Daoy (cell line): ENCODE results near the gene MGAT5B. TPM values are rescaled to one million over a fixed set of nuclear protein-coding genes. Genes with fewer than 3 reads are reported as not detected.

Source experiments
- DNase-seq: peaks from one replicate; pipeline ENCODE4 v3.0.0-alpha.2; 2015; ENCODE audit warnings: low read depth
- total RNA-seq: library from RNA; depleted of rRNA; stranded (reverse); fragments of >200 nt; shearing (Covaris generic); gene quantifications from 2 replicates; pipeline ENCODE4 v1.2.3, GENCODE V29; 2014

MGAT5B gene
- total RNA-seq, 1 experiment from 2014 or later, result 4.1 TPM

DNA sequence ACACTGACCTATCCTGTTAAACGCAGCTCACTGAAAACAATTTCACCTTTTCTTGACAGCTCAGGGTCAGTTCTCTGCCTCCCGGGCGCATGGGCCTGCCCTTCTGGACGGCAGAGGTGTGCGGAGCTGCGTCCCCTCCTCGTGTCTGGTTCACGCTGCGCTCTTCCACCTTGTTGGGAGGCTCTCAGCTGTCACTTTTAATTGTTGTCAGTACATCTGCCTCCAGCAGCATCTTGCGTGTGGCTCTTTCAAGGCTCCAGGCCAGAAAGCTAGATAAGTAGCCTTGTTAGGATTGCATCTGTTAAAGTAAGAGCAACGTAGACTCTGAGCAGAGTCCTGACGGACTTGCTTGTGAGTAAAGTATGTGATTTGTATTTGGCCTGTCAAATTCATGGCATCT lies 59.4 kb downstream of the MGAT5B start:
- DNase-seq, result no peak

DNA sequence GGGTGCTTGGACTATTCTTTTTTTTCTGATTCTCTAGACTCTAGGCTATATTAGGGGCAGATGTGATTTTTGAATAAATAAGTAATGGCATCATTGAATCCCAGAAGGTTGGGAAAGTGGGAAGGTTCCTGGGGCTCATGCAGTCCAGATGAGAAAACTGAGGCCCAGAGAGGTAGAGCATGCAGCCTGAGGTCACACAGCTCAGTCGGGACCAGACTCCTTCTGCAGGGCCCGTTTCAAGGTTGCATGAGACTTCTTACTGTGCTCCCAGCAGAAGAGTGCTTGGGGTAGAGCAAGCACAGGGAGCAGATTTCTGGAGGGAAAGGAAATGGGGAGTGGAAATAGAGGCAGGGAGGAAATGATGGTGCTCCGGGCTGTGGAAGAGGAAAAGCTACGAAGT lies 59.8 kb downstream of the MGAT5B start:
- no peak for DNase-seq

DNA sequence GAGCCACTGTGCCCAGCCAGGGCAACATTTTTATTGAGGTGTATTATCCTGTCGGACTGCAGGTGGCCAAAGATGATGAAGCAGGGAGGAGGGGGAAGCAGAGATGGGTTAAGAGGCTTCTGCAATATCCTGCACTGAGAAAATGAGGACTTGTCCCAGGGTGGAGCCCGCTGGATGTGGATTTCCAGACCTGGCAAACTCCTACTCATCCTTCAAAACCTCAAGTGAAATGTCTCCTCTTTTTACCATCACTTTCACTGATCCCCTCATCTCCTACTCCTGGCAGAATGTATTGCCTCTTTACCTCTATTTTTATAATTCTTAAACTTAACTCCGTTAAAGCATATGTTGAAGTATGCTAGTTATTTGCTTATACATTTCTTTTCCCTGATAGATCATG lies 60.9 kb downstream of the MGAT5B start:
- no peak for DNase-seq

DNA sequence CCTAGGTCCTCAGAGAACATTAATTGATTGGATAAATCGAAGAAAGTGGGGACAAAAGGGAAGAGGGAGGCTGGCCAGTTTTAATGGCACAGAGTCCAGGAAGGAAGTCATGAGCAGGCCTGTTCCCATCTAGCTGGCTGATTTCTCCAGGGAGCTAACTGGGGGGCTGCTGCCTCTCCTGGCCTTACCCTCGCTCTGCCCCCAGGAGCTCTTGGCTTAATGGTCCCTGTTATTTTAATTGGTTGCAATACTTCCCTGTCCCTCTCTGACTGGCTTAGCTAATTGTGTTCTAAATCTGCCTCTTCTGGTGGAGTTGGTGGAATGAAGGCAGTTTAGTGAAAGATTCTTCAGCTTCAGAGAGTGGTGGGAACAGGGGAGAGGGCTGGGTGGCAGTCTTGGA lies 61.4 kb downstream of the MGAT5B start:
- DNase-seq, result no peak

DNA sequence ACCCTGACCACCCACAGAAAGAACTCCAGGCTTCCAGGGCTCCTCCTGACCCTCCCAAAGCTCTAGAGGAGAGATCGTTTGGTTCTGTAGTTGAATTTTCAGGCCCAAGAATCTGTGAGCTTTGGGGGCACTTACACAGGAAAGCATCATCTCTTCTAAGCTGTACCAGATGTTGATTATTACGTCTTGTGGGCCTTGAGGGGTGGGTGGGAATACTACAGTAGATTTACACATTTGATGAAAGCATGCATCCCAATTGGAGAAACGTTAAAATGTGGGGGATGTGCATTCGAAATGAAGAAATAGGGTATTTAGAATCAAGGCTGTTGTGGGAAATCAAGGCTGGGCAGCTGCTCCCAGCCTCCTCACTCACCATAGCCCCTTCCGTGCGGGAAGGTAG lies 61.9 kb downstream of the MGAT5B start:
- DNase-seq, result no peak

DNA sequence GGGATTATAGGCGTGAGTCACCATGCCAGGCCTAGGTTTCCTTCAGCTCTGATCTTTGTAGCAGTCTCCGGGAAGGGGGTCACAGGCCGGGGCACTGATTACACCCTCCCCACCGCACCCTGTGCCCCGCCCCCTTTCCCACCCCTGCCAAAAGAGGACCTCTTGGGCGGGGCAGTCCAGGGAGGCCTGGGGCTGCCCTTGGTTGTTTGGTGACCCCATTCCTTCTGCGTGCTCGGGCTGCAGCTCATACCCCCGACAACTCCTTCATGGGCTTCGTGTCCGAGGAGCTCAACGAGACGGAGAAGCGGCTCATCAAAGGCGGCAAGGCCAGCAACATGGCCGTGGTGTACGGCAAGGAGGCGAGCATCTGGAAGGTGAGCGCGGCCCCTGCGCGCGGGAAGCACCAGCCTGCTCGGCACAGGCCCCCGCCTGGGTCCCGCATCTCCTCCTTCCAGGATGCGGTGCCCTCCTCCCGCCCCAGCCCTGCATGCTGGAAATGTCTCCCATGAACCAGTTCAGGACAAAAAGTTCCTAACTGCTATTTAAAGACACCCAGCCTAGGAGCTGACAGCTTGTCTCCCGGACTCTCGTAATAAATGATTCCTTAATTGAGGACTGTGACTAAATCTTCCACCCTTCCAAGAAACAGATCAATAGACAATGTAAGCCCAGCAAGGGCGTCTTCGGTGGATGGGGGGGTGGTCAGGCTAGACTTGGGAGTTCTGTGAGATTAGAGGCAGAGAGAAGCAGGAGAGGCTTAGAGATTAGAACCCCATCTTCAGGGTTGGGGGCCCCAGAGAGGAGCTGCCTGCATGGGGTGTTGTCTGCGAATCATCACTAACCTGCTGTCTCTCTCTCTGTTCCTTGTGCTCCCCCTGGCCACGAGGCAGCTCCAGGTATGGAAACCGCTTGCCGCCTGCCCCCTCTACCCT lies 64.5 kb downstream of the MGAT5B start:
- DNase-seq, result no peak

DNA sequence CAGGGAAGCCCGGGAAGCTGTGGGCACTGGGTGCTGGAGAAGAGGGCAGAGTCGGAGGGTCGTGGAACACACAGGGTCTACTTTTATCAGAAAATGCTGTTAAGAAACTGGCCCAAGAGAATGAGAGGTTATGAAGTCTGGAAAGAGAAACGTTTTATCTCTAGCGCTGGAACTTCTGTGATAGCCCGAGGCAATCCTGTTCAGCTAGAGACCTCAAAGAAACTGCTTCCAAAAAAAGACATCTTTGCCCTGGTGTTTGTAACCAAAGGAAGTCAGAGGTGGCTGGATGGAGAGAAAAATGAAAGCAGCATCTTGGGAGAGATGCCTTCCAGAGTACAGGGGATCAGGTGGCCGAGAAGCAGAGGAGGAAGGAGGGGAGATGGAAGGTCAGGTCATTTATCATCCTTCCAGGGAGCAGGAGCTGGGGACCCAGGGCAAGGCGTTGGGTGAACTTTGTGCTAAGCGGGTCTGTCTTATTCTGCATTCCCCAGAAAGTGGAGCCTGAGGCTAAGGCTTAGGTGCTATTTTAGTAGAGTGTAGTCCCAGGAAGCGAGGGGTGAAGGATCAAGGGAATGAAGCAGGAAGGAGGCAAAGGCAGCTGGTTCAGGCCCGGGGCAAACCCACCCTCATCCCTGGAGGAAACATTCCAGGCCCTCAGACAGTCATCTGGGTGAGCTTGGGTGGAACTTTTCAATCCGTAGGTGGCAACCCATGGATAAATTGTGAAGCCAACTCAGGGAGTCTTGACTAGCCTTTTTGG lies 66.5 kb downstream of the MGAT5B start:
- no peak for DNase-seq

DNA sequence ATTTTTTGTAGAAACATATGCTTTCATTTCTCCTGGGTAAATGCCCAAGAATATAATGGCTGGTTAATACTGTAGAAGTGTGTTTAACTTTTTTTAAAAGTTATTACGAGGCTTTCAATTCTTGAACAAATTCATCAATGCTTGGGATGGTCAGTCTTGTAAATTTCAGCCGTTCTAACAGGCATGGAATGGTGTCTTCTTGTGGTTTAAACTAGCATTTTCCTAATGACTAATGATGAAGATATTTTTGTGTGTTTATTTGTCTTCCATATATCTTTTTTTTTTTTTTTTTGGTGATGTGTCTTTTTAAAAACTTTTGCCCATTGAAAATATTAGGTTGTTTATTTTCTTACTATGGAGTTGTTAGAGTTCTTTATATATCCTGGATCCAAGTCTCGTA lies 67.1 kb downstream of the MGAT5B start:
- no peak for DNase-seq

DNA sequence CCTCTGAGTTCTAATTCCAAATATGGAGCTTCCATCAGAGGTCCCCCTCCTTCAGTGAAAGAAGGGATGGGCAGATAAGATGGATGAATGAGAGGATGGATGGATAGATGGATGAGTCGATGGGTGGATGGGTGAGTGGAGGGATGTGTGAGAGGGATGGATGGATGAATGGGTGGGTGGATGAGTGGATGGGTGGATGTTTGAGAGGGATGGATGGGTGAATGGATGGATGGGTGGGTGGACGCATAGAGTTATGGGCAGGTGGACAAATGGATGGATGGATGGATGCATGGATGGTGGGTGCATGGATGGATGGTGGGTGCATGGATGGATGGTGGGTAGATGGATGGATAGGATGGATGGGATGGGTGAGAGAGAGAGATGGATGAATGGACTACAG lies 69.0 kb downstream of the MGAT5B start:
- DNase-seq, result no peak

DNA sequence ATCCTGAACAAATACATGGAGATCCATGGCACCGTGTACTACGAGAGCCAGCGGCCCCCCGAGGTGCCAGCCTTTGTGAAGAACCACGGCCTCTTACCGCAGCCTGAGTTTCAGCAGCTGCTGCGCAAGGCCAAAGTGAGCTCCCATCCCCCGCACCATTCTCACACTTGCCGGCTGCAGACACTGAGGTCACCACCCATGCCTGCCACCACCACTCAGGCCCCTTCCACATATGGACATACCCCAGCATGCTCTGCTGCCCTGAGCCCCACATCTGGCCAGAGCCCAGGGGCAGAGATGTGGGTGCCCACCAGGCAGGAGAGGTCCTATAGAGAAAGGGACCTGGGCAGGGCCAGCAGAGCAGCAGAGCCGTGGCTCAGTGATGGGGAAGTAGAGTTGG lies 69.8 kb downstream of the MGAT5B start:
- no peak for DNase-seq

DNA sequence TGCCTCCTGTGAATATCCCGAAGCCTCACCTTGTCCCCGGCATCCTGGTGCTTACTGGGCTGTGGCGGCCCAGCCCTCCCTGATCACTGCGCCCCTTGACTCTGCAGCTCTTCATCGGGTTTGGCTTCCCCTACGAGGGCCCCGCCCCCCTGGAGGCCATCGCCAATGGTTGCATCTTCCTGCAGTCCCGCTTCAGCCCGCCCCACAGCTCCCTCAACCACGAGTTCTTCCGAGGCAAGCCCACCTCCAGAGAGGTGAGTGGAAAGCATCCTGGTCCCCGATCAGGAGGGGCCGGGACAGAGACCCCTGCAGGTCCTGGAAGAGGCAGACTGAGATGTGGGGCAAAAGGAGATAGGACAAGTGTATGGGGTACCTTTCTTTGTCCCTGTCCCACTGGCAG lies 72.1 kb downstream of the MGAT5B start:
- DNase-seq, result no peak

DNA sequence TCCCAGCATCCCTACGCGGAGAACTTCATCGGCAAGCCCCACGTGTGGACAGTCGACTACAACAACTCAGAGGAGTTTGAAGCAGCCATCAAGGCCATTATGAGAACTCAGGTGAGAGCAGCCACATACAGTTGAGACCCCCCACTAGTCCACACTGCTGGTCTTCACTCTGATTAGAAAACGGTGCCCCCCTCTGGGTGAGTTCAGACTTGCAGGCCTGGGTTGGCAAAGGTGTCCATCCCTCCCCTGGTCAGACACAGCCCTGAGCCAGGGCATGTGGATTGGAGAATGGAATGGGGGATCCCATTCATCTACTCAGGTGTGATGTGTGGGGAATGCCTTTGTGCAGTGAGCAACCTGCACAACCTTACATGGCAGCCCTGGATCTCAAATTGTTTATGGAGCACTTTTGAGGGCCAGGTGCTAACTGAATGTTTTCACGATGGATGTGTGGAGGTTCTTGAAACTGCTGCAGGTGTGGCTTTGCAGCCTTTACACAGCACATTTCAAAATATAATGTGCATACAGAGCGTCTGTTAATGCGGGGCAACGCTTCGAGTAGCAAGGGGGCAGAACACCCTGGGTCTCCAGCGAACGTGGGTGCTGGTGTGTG lies 72.6 kb downstream of the MGAT5B start:
- no peak for DNase-seq

DNA sequence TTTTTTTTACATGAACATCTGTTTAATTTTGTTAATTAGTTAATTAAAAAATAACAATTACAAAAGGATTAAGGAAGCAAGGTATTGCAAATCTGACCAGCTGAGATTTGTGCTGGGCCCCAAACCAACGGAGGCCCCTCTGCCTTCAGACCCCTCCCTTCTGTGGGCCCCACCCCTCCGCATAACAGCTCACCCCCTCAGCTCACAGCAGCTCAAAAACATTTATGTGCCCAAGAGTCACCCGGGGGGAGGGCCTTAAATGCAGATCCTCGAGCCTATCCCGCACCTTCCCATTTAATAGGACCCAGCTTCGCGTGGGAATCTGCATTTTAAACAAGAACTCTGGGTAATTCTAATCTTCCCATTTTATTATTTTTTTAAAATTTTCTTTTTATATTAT lies 75.0 kb downstream of the MGAT5B start:
- no peak for DNase-seq

DNA sequence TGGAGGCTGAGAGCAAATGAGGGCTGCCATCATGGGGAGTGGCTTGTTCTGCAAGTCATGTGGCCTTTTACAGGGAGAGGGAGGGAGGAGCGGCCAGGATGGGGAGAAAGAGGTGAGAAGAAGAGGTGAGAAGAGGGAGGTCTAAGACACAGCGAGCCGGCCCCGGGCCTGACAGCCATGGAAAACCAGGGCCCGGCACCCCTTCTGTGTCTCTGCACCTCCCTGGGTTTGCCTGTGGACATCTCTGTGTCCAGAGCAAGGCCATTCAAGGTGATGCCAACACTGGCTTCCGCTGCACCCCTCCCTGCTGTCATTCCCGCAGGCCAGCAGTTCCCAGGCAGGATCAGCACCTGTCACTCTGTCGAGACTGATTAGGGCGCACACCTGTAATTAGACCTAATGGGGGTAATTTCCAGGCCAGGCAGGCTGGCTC lies 75.6 kb downstream of the MGAT5B start:
- no peak for DNase-seq

DNA sequence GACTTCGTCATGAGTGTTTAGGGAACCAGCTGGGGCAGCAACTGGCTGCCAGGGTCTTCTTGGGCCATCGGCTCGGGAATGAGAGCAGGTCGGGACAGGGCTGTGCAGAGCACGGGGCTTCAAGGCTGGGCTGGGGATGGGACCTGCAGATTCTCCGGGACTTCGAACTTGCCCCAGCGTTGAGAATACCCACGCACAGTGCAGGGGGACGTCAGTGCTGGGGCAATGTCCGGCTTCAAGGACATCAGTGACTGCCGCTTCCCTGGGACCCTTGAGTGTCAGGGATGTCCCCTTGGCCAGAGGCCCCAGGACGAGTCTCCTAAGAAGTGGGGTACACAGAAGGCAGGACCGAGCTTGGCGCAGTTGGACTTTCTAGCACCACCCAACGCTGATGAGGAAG lies 76.3 kb downstream of the MGAT5B start:
- DNase-seq, result no peak

DNA sequence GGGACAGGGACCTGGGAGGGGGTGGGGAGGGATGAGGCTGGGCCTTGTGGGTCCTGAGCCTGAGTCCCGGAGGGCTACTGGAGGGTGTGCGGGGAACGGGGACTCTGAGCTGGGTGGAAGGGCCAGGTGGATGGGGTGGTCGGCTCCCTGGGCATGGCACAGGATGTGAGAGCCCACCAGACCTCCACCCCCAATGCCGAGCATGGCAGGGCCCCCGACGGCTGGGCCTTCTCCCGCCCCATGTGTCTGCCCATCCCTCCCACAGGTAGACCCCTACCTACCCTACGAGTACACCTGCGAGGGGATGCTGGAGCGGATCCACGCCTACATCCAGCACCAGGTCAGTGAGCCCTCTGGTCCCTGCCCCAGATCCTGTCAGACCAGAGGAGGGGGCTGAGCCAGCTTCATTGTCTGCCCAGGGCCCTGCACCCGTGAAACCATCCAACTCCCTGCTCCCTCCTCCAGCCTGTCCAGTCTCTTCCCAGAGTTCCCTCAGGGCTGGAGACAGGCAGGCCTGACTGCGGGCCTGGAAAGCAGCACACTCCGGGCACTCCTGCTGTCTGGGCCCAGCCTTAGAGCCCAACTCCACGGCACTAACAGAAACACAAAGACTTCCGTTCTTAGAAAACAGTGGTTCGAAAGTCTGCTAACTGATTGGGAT lies 78.0 kb downstream of the MGAT5B start:
- no peak for DNase-seq

DNA sequence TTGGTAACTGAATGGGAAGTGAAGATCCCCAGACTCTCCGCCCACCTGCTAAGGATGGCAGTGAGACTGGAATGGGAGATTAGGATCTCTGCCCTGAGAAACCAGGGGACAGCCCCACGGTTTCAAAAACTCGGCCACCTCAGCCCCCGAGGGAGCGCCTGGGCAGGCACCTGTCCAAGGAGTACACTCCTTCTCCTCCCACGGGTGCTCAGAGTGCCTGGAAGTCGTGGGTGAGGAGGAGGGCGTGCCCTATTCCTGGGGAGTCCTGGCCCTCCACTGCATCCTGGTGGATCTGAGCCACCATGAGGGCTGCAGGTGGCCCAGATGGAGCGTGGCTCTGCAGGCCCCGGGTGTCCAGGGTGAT lies 78.5 kb downstream of the MGAT5B start:
- DNase-seq, result no peak

DNA sequence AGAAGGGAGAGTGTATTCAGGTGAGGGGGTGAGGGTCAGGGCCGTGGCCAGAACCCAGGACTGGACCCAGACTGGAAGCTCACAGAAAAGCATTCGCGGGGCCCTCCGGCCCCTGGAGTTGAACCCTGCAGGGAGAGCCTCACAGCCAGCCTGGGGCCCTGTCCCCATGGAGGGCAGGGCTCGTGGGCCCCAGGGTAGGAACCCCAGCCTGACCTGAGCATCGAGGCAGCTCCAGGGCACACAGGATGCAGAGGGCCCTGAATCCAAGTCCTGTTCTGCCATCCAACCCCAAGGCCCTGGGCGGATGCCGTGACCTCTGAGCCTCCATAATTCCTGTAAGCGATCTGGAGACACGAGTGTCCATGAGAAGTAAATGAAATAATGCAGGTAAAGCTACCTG lies 79.1 kb downstream of the MGAT5B start:
- no peak for DNase-seq

DNA sequence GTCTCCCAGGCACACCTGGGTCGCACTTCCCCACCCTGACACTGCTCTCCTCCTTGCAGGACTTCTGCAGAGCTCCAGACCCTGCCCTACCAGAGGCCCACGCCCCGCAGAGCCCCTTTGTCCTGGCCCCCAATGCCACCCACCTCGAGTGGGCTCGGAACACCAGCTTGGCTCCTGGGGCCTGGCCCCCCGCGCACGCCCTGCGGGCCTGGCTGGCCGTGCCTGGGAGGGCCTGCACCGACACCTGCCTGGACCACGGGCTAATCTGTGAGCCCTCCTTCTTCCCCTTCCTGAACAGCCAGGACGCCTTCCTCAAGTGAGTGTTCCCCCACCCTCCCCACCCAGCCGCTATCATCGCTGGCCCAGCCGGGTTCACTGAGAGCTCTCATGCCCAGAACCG lies 79.6 kb downstream of the MGAT5B start:
- DNase-seq, result no peak

DNA sequence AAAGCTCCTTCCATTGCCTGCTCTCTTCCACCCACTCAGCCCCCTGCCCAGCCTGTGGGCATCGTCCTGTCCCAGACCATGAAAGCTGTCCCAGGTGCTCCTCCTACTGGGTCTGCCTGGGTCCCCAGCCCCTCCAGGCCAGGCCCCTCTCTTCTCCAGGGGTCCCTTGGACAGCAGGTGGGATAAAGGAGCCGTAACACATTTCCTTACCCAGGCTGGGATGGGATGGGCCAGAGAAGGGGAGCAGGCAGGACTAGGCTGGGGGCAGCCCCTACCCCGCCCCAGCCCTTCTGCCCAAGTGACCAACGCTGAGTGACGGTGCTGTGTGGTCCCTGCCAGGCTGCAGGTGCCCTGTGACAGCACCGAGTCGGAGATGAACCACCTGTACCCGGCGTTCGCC lies 80.1 kb downstream of the MGAT5B start:
- no peak for DNase-seq

DNA sequence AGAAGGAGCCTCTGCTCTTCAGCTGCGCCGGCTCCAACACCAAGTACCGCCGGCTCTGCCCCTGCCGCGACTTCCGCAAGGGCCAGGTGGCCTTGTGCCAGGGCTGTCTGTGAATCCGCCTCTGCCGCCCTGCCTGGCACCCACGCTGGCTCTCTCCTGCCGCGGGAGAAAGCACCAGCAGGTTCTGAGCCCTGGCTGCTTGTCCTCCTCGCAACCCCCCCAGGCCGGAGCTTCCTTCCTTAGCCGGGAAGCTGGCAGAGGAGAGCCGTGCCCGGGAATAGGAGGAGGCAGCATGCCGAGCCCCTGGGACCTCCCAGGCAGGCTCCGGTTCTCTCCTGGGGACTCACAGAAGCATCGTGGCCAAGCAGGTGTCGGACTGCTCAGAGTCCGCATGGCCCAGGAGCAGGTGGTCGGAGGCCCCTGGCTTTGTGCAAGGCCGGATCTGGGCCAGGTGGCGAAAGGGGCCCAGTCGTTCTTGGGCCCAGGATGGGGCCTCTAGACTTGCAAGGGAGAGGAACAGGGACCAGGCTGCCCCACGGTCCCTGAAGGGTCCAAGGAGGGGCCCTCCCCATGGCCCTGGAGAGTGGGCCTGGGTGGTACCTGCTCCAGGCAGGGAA lies 80.6 kb downstream of the MGAT5B start:
- no peak for DNase-seq
